GM19455 (cell line): ENCODE data around the gene SOX18.

ENCODE experiments used
- ATAC-seq: cut with Tn5 transposase; IDR thresholded peaks from one replicate; pipeline ENCODE4 v1.9.1; 2021; ENCODE audit not compliant: unreplicated experiment

Gene SOX18

GRCh38 chr20:64080813-64081623 is 31.6 kb upstream of the SOX18 start:
- ATAC-seq = no peak

- ATAC-seq = peak; percentile 24
These were observed 30.8 kb upstream of the SOX18 start, which contains the start of gene OPRL1 for GRCh38 chr20:64080013-64080812. OPRL1 (plus strand) TSS chr20:64080082; CDS start chr20:64092721, 12,639 bp downstream.

DNA sequence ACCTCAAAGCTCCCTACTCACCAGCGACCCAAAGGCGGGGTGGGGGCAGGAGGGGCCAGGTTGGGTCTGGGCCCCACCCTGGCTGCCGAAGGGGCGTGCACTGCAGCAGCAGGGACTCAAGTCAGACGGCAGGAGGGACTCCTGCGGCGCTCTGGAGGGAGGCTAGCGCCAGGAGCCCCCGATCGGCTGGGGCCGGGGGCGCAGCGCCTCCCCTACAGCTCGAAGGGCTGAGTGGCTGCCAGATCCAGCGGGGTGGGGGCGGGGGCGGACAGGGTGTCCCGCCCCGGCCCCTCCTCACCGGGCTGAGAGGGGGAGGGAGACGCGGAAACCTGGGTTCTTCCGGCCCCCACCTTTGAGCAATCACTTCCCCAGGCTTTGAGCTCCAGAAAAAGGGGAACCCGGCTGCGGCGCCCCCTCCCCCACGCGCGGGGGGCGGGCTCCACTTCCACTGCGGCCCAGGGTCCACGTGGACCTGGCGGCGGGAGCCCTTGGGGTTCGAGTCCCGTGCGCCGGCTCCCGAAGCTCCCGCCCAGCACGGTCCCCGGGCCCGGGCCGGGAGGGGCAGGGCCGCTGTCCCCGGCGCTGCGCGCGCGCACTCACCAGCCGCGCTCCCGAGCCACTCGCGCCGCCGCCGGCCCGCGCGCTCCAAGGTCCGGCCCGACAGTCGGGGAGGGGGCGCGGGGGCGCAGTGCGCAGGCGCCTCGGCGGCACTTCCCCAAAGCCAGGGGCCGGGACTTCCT is 30.0 kb upstream of the SOX18 start, which contains the start of gene RGS19:
Gene RGS19 (minus strand): TSS at position 246 of the 740 bp plus-strand sequence. CDS start 2,632 bp downstream, outside the sequence.
- ATAC-seq = peak; percentile 30

- ATAC-seq = no peak
These were observed 29.5 kb upstream of the SOX18 start for GRCh38 chr20:64078934-64079272.

GRCh38 chr20:64077876-64078551 is 28.6 kb upstream of the SOX18 start:
- no peak for ATAC-seq

GRCh38 chr20:64077541-64077875 is 28.1 kb upstream of the SOX18 start:
- ATAC-seq = no peak

DNA sequence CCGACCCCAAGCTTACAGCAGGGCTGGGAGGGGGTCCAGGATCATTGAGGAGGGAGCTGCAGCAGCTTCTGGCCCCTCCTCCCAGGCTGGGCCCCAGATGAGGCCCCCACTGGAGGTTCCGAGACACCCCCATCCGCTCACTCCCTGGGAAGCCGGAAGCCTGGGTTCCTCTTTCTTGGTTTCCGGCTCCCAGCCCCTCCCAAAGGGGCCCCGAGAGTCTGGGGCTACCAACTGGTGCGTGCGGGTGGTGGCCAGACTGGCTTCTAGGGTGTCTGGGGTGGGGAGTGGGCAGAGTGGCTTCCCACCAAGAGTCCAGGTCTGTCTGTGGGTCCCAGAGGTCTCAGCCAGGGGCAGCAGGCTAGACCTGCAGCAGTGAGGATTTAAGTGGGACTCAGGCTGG is 27.7 kb upstream of the SOX18 start:
- no peak for ATAC-seq

- no peak for ATAC-seq
These were observed 26.9 kb upstream of the SOX18 start for GRCh38 chr20:64076061-64076997.

- no peak for ATAC-seq
These were observed 26.1 kb upstream of the SOX18 start for GRCh38 chr20:64075556-64075955.

- no peak for ATAC-seq
These were observed 25.5 kb upstream of the SOX18 start for GRCh38 chr20:64074963-64075362.

DNA sequence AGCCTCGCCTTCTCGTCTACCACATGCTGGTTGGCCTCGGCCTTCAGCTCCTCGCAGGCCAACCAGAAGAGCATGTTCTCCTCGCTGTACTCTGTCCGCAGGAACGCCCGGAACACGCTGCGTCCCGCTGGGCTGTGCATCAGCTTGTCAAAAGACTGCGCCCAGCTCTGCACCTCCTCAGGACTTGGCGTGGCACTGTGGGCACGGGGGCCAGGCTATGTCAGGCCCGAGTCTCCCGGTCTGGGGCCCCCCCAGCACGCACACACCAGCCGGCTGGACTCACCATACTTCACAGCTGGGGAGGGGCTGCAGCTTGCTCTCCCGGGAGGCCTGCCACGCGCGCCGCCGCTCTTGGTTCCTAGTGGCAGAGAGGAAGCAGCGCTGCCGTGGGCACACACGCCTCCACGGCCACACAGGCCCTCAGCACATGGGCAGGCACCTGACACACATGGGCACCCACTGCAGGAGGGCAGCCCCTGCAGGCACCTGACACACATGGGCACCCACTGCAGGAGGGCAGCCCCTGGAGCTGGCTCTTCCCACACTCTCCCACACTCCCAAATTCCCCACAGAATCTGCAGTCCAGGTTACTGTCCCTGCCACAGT is 24.8 kb upstream of the SOX18 start:
- ATAC-seq = no peak

- ATAC-seq = no peak
These were observed 24.2 kb upstream of the SOX18 start for GRCh38 chr20:64073476-64074183.

DNA sequence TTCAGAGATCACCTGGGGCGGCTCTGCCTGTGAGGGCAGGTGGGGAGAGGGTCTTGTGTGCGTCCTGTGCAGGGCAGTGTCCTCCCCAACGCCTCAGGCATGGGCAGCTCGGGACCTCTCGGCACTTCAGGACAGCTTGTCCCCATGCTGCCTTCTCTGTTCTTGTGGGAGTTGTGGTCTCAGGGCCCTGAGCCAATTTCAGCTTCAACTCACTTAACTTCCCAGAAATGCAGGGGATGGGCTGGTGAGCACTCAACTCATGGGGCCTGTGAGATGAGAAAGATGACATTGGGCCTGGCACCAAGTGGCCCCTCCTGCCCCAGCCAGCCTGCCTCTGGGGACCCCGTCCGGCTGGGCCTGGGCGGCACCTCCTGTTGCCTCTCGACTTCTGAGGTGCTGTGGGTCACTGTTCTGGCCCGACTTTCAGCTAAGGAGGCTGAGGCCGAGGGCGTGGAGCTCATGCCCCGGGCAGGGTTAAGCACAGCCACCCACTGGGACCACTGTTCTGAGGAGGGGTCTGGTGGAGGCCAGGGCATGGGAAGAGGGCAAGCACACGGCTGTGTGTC is 23.1 kb upstream of the SOX18 start:
- no peak for ATAC-seq

GRCh38 chr20:64071341-64072332 is 22.2 kb upstream of the SOX18 start:
- no peak for ATAC-seq

DNA sequence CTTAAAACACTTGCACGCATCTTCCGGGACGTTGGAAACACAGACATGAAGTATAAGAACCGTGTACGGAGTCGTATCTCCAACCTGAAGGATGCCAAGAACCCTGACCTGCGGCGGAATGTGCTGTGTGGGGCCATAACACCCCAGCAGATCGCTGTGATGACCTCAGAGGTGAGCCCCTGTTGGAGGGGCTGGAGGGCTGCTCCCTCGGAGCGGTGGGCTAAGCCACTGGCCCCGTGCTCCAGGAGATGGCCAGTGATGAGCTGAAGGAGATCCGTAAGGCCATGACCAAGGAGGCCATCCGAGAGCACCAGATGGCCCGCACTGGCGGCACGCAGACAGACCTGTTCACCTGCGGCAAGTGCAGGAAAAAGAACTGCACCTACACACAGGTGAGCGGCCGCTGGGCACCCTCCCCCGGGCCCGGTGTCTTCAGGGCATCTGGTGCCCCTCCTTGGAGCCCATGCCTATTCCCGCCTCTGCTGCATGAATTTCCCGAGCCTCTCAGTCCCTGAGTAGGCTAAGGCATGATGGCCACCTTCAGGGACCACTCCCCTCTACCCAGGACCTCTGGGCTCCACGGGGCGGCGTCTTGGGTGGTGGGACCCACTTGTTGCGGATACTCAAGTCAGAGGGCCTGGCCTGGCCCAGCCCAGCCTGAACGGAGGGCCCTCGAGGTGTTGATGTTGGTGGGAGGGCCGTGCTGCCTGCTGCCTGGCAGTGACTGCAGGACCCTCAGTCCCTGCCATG is 21.0 kb upstream of the SOX18 start:
- no peak for ATAC-seq

DNA sequence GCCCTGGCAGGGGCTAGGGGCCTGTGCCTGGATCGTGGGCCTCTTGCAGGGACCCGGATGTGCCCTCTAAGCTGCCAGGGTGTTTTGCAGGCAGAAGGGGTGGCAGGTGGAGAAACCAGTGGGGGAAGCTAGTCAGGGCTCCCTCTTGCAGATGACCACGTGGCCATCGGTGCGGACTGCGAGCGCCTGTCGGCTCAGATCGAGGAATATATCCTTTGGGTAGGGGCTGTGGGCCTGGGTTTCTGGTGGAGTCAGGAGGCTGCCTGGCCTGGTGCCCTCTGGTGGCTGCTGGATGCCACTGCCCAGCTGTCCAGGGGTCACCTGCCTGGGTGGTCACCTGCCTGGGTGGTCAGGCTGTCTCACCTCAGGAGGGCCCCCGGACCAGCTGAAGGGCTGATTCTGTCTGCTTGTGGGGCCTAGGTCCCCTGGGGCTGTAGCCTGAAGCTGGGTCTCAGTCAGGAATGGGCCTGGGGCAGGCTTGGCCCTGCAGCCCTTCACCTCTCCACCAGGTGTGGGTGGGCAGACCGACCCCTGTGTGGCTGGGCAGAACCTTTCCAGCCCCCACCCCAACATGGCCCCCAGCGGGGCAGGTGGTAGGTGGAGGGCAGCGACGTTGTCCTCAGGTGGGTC is 20.3 kb upstream of the SOX18 start:
- ATAC-seq = no peak
